ENCODE results near the gene B4GAT1. TPM values are rescaled to one million over a fixed set of nuclear protein-coding genes. Genes with fewer than 3 reads are reported as not detected.

Gene B4GAT1
- total and polyA plus RNA-seq, 10 of the 15 experiments (the other 5 are each of a cell fraction or from before 2014, with no cell fraction given): 0.55 to 11.1 (median 4.3) TPM

DNA sequence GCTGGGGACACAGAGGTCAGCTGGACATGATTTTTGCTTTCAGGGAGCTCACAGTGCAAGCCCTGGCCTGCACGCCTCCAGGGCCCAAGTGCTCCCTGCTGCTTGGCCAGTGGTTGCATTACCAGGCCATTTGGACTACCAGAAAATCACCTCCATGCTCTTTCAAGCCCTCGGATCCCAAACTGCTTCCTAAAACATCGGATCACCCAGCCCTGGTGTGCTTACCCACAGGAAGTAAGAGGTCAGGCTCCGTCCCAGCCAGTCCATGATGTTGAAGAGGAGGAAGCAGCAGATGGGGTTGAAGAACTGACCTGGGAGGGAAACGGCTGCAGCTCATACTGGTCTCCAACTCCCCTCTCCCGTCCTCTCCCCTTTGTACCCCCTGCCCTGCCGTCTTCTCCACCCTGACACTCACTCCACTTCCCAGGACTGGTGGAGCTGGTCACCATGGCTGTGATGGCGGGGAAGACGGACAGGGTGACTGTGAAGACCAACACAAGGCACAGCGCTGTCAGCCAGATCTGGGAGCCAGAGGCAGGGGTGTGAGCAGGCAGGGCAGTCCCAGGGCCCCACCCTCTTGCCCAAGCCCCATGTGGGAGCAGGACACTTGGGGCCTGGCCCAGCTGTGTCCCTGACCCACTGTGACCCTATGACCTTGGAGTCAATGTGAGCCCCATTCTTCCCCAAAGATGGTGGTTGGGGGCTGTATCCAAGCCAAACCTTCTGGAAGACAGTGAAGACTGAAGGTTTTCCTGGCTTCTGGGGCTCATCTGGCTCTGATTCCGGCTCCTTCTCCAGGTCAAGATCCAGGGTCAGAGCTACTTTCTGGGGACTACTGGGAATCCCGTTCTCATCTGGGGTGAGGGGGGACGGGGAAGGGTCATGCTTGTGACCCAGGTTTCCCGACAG, 18.5 kb upstream of the B4GAT1 start (continued):
- TF ChIP-seq RAD21 (IDR thresholded peaks at IDR 0.05; ENCODE audit: insufficient read depth, low read depth, low read length) (no peak), ZNF24 (IDR thresholded peaks at IDR 0.05) (no peak)

DNA sequence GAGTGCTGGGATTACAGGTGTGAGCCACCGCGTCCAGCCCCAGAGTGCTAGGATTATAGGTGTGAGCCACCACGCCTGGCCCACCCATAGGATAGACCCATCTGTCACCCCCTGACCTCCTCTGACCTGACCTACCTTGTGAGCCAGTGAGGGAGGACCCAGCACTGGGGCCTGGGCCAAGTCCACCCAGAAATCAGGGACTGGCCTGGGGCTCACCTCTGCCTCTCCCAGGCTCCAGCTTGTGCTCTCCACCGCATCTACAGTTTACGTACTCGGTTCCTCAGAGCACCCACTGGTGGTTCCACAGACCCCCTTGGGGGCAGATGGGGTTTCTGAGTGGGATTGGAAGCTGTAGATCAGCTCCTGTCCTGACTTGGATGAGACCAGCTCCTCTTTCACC, 17.7 kb upstream of the B4GAT1 start:
- CTCF ChIA-PET: interaction anchor here (0.6 to 5.9 kb wide), 6 partner anchors 12 to 31 kb away, joined by 3 to 91 read pairs (median 12); partner anchors contain the start of gene BRMS1
- Histone ChIP-seq H3K79me2 (ENCODE audit: control insufficient read depth, insufficient read depth, low read length) (no peaks in the 10 kb centered on the region), H3K36me3 (ENCODE audit: control insufficient read depth in 2 of 2, insufficient read depth in 2 of 2, low read length in 1 of 2) (peaks cover 0 to 2% of the 10 kb centered on the region in 2 experiments; a peak in 2 of 4 replicates), H3K4me3 (no peak overlapping the region), H3K9me3 (replicated peaks; ENCODE audit: control insufficient read depth, insufficient read depth, low read length) (no peaks in the 10 kb centered on the region), H4K20me1 (ENCODE audit: control insufficient read depth, insufficient read depth) (no peaks in the 10 kb centered on the region), H3K27me3 (replicated peaks in 1 of 2; ENCODE audit: control insufficient read depth in 2 of 2, insufficient read depth in 2 of 2, low read length in 1 of 2) (no peaks in the 10 kb centered on the region), H3K9ac (ENCODE audit: control insufficient read depth, insufficient read depth, low read length) (no peak overlapping the region), H3K27ac (ENCODE audit: control insufficient read depth, insufficient read depth) (no peak overlapping the region), H3K4me1 (ENCODE audit: control insufficient read depth, insufficient read depth, low read length) (no peaks in the 10 kb centered on the region; the same call in 1 of the 2 replicates), H2AFZ (ENCODE audit: control insufficient read depth, low read depth, low read length) (no peak overlapping the region), H3K4me2 (ENCODE audit: control insufficient read depth, insufficient read depth) (no peak overlapping the region)
- no TSS peak for BruUV-seq (replicated peaks)
- FAIRE-seq (no peak), ATAC-seq (no peak), DNase-seq (ENCODE audit: low read depth, low spot score) (no peak)
- intact Hi-C loops (cut with micrococcal nuclease; ENCODE audit: unreplicated experiment): no loop called here
- in situ Hi-C loops (cut with MboI): no loop called here
- POLR2A ChIA-PET: no interaction called here
- 78% methylated on average over 6 of the region's 6 CpGs for WGBS (ENCODE audit: insufficient coverage, insufficient replicate concordance, low lambda C conversion rate, missing lambda C conversion rate)
- no peak for TF ChIP-seq EP300 (IDR thresholded peaks at IDR 0.05; ENCODE audit: borderline replicate concordance in 1 of 2, control insufficient read depth in 1 of 2, low read depth in 2 of 2, low read length in 2 of 2)
- TF ChIP-seq LARP7 (IDR thresholded peaks at IDR 0.05): no peak
- TF ChIP-seq RBBP5 (conservative IDR thresholded peaks at IDR 0.05): no peak
- SMC1A ChIA-PET (ENCODE audit: uncharacterized antibody, unreplicated experiment): interaction anchor here (0.5 to 2.8 kb wide), 2 partner anchors 24 to 118 kb away, joined by 3 to 9 read pairs; no protein-coding TSS in a partner anchor
- RAD21 ChIA-PET (ENCODE audit: unreplicated experiment): interaction anchor here (1.5 kb wide), 1 partner anchor 24 kb away, joined by 3 read pairs; no protein-coding TSS in a partner anchor
